ENCODE data around the gene SLC2A3. TPM values are rescaled to one million over a fixed set of nuclear protein-coding genes. Genes with fewer than 3 reads are reported as not detected.
A peak's percentile ranks its signal among the peaks of the same experiment; 100 is the strongest.
"Not testable (repeated sequence)": the region's sequence is repeated elsewhere in the genome, so short reads cannot be mapped to it uniquely, and the experiment has no call there.

Gene SLC2A3
- 100 to 1,000 TPM; 227 to 230 TPM for total RNA-seq

GRCh38 chr12:7935590-7936581, at the start of gene SLC2A3:
Gene SLC2A3 (minus strand): TSS chr12:7936187. CDS start chr12:7936034, 153 bp downstream.
- H3K9me3 Mint-ChIP-seq = no peaks in the 10 kb centered on the region
- DNase-seq = peak; percentile 89
- CTCF ChIA-PET = interaction anchor here (0.7 to 5.2 kb wide), 7 partner anchors 11 to 59 kb away, joined by 3 to 70 read pairs (median 8); no protein-coding TSS in a partner anchor
- no peak within 1 kb of the TSS for H3K27ac Mint-ChIP-seq
- POLR2A ChIA-PET = interaction anchor here (0.6 to 5.6 kb wide), 9 partner anchors 8 to 72 kb away, joined by 3 to 88 read pairs (median 3); no protein-coding TSS in a partner anchor
- H3K4me3 Mint-ChIP-seq = no peak within 1 kb of the TSS
- H3K36me3 Mint-ChIP-seq (ENCODE audit: low read depth) = peaks cover 8% of the 10 kb centered on the region
- H3K27me3 Mint-ChIP-seq = no peaks in the 10 kb centered on the region
- peaks cover 20% of the 10 kb centered on the region for H3K4me1 Mint-ChIP-seq

DNA sequence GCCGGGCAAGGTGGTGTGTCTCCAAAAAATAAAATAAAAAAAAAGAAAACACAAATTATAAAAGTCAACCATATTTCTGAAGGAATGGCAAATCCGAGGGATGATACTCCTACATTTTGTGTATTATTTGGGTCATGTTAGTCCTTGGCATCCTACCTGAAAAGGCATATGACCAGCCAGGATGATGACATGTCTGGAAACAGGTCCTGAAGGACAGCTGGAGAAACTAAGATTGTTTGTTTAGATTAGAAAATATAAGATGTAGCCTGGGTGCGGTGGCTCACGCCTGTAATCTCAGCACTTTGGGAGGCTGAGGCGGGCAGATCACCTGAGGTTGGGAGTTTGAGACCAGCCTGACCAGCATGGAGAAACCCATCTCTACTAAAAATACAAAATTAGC, 48.9 kb upstream of the SLC2A3 start:
- no peaks in the 10 kb centered on the region for H3K36me3 Mint-ChIP-seq (ENCODE audit: low read depth)
- H3K27me3 Mint-ChIP-seq = no peaks in the 10 kb centered on the region
- no peak overlapping the region for H3K27ac Mint-ChIP-seq
- no peak for DNase-seq
- ChIA-PET CTCF (interaction anchor here (0.6 to 1.3 kb wide), 3 partner anchors 10 to 47 kb away, joined by 4 to 7 read pairs (median 6); no protein-coding TSS in a partner anchor), POLR2A (no interaction called here)
- peaks cover 43% of the 10 kb centered on the region for H3K4me1 Mint-ChIP-seq
- H3K4me3 Mint-ChIP-seq = no peak overlapping the region
- no peaks in the 10 kb centered on the region for H3K9me3 Mint-ChIP-seq

DNA sequence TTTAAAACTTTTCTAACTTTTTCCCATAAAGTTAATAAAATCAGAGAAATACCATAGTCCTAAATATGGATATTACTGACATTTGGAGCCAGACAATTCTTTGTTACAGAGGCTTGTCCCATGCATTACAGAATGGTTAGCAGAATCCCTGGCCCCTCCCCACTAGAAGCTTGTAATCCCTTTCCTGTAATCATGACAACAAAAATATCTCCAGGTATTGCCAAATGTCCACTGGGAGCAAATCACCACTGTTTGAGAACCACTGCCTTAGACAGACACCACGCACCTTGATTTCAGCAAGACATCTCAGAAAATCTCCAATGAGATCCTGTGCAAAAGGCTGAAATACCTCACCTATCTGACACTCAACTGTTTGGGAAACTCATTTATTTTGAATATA, 47.5 kb upstream of the SLC2A3 start:
- POLR2A ChIA-PET; DNase-seq; H3K9me3 Mint-ChIP-seq; H3K36me3 Mint-ChIP-seq (ENCODE audit: low read depth); H3K4me3 Mint-ChIP-seq; H3K27ac Mint-ChIP-seq; H3K27me3 Mint-ChIP-seq: not testable (repeated sequence)
- CTCF ChIA-PET = interaction anchor here (1.1 kb wide), 1 partner anchor 51 kb away, joined by 4 read pairs; no protein-coding TSS in a partner anchor
- H3K4me1 Mint-ChIP-seq = peaks cover 32% of the 10 kb centered on the region

DNA sequence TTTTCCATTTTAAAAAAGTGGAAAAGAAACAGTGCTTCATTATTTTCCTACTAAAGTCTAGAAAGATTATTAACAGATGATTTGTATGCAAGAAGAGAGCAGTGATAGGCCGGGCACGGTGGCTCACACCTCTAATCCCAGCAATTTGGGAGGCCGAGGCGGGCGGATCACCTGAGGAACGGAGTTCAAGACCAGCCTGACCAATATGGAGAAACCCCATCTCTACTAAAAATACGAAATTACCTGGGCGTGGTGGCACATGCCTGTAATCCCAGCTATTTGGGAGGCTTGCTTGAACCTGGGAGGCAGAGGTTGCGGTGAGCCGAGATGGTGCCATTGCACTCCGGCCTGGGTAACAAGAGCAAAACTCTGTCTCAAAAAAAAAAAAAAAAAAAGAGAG, 47.0 kb upstream of the SLC2A3 start:
- POLR2A ChIA-PET; H3K4me3 Mint-ChIP-seq; H3K27ac Mint-ChIP-seq; H3K36me3 Mint-ChIP-seq (ENCODE audit: low read depth); DNase-seq; H3K27me3 Mint-ChIP-seq; H3K9me3 Mint-ChIP-seq: not testable (repeated sequence)
- peaks cover 34% of the 10 kb centered on the region for H3K4me1 Mint-ChIP-seq
- CTCF ChIA-PET = interaction anchor here (1.1 kb wide), 1 partner anchor 50 kb away, joined by 3 read pairs; no protein-coding TSS in a partner anchor

DNA sequence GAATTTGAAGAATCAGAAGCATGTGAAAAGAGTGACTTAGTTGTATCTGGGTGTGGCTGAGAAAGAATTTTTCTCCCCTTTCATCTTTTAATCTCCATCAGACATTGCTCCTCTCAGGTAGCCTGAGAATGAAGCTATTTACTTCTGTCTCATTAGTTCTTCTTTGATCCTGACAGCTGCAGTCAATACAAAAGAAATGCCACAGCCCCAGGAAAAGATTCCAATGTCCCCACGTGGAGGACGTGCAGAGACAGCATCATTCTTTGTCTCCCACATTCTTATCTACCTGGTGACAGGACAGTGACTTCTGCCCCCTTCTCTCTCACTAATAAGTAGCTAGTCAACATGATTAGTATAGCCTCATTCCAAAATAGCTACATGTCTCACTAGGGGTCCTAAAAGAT, 46.3 kb upstream of the SLC2A3 start:
- DNase-seq; POLR2A ChIA-PET; H3K27me3 Mint-ChIP-seq; H3K4me3 Mint-ChIP-seq; H3K27ac Mint-ChIP-seq; H3K36me3 Mint-ChIP-seq (ENCODE audit: low read depth); H3K9me3 Mint-ChIP-seq: not testable (repeated sequence)
- H3K4me1 Mint-ChIP-seq = peaks cover 30% of the 10 kb centered on the region
- CTCF ChIA-PET = interaction anchor here (0.6 to 1.2 kb wide), 3 partner anchors 9 to 142 kb away, joined by 3 read pairs; no protein-coding TSS in a partner anchor

- Mint-ChIP-seq H3K4me1 (peaks cover 26% of the 10 kb centered on the region), H3K27me3 (no peaks in the 10 kb centered on the region), H3K9me3 (no peaks in the 10 kb centered on the region), H3K27ac (no peak overlapping the region), H3K4me3 (no peak overlapping the region), H3K36me3 (ENCODE audit: low read depth) (no peaks in the 10 kb centered on the region)
- POLR2A ChIA-PET = no interaction called here
- DNase-seq = no peak
- CTCF ChIA-PET = interaction anchor here (0.6 to 1.8 kb wide), 5 partner anchors 8 to 1262 kb away, joined by 3 read pairs; no protein-coding TSS in a partner anchor
Observed at GRCh38 chr12:7981446-7981845, 45.5 kb upstream of the SLC2A3 start.

GRCh38 chr12:7977351-7978124, 41.6 kb upstream of the SLC2A3 start:
- DNase-seq; H3K36me3 Mint-ChIP-seq (ENCODE audit: low read depth); POLR2A ChIA-PET; H3K4me3 Mint-ChIP-seq; H3K27me3 Mint-ChIP-seq; H3K9me3 Mint-ChIP-seq; CTCF ChIA-PET: not testable (repeated sequence)
- Mint-ChIP-seq H3K4me1 (peaks cover 26% of the 10 kb centered on the region), H3K27ac (peak overlapping the region; percentile 71)

DNA sequence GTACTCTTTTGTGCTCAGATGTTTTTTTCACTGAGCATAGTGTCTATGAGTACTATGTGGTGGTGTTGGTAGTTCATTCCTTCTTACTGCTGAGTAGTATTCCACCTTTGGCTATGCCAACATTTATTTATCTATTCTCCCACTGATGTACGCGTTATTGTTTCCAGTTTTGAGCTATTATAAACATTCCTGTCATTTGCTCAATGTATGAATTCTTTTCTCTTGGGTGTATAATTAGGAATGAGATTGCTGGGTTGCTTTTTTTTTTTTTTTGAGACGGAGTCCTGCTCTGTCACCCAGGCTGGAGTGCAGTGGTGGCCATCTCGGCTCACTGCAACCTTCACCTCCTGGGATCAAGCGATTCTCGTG, 37.5 kb upstream of the SLC2A3 start:
- peak overlapping the region; percentile 82 for H3K27ac Mint-ChIP-seq
- peak overlapping the region; percentile 87 for H3K4me3 Mint-ChIP-seq

GRCh38 chr12:7972734-7973456, 36.9 kb upstream of the SLC2A3 start:
- peak overlapping the region; percentile 87 for H3K4me3 Mint-ChIP-seq
- POLR2A ChIA-PET = no interaction called here
- peaks cover 39% of the 10 kb centered on the region for H3K4me1 Mint-ChIP-seq
- CTCF ChIA-PET = interaction anchor here (0.9 to 1.8 kb wide), 4 partner anchors 8 to 40 kb away, joined by 3 to 4 read pairs (median 4); no protein-coding TSS in a partner anchor
- H3K27ac Mint-ChIP-seq = peak overlapping the region; percentile 82
- peaks cover 11% of the 10 kb centered on the region for H3K36me3 Mint-ChIP-seq (ENCODE audit: low read depth)
- no peaks in the 10 kb centered on the region for H3K9me3 Mint-ChIP-seq
- DNase-seq = no peak
- H3K27me3 Mint-ChIP-seq = no peaks in the 10 kb centered on the region

More for the DNA sequence above, 37.5 kb upstream of the SLC2A3 start:
- Mint-ChIP-seq H3K27me3 (no peaks in the 10 kb centered on the region), H3K9me3 (no peaks in the 10 kb centered on the region), H3K4me1 (peaks cover 39% of the 10 kb centered on the region), H3K36me3 (ENCODE audit: low read depth) (peaks cover 7% of the 10 kb centered on the region)
- DNase-seq = no peak
- POLR2A ChIA-PET = no interaction called here
- CTCF ChIA-PET = interaction anchor here (0.6 to 1.8 kb wide), 5 partner anchors 9 to 431 kb away, joined by 3 to 4 read pairs (median 4); no protein-coding TSS in a partner anchor

GRCh38 chr12:7972269-7972668, 36.3 kb upstream of the SLC2A3 start:
- DNase-seq, H3K9me3 Mint-ChIP-seq, H3K27me3 Mint-ChIP-seq, POLR2A ChIA-PET: not testable (repeated sequence)
- Mint-ChIP-seq H3K4me3 (peak overlapping the region; percentile 87), H3K4me1 (peaks cover 43% of the 10 kb centered on the region), H3K27ac (peak overlapping the region; percentile 82), H3K36me3 (ENCODE audit: low read depth) (peaks cover 11% of the 10 kb centered on the region)
- CTCF ChIA-PET = interaction anchor here (1.1 to 1.8 kb wide), 2 partner anchors 8 to 39 kb away, joined by 3 to 4 read pairs; no protein-coding TSS in a partner anchor

DNA sequence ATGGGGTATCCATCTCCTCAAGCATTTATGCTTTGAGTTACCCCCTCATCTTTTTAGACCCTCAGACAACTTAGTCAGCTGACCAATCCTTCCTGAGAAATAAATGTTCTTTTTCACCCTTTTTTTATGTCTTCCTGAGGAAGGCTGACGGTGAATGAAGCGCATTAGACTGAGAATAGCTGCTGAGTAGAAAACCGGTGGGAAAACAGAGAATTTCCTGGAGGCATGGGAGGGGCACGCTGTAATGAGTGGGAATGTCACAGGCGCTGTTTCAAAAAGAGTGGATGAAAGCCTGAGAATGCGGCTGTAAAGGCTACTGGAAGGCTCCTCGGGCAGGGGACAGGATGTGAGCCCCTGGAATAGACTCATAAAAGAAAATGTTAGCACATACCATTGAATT, 35.8 kb upstream of the SLC2A3 start:
- H3K4me3 Mint-ChIP-seq = peak overlapping the region; percentile 87
- ChIA-PET POLR2A (interaction anchor here (1.3 to 2.0 kb wide), 3 partner anchors 18 to 38 kb away, joined by 5 to 12 read pairs (median 10); partner anchors contain the start of gene SLC2A3), CTCF (interaction anchor here (1.1 to 3.3 kb wide), 4 partner anchors 23 to 41 kb away, joined by 4 to 17 read pairs (median 4); no protein-coding TSS in a partner anchor)
- peak overlapping the region; percentile 99 for H3K27ac Mint-ChIP-seq
- not testable (repeated sequence) for DNase-seq, H3K27me3 Mint-ChIP-seq, H3K9me3 Mint-ChIP-seq
- peaks cover 44% of the 10 kb centered on the region for H3K4me1 Mint-ChIP-seq
- peaks cover 14% of the 10 kb centered on the region for H3K36me3 Mint-ChIP-seq (ENCODE audit: low read depth)
